GM18511 (cell line): ENCODE data around the gene SPACA9.

Experiments
- ATAC-seq: cut with Tn5 transposase; IDR thresholded peaks from one replicate; pipeline ENCODE4 v1.9.1; 2021; ENCODE audit warnings: mild to moderate bottlenecking, moderate library complexity; ENCODE audit not compliant: unreplicated experiment

The SPACA9 gene

DNA sequence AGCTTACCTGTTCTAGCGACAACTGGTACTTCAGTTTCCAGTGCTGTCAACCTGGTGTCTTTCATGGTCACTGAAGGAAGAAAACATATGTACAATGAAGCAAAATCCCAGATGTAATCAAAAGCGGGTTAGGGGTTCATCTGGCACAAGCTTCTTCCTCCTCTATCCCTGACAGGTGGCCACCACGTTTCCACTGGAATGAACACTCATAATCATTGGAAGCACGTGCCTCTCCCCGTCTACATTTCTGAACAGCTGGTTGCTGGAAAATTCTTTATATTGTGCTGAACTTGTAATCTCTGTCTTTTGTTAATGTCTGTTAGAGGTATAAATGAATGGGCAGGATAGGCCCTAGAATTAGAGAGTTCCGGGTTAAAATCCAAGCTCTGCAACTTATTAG is 56.3 kb downstream of the SPACA9 start:
- ATAC-seq, result no peak

DNA sequence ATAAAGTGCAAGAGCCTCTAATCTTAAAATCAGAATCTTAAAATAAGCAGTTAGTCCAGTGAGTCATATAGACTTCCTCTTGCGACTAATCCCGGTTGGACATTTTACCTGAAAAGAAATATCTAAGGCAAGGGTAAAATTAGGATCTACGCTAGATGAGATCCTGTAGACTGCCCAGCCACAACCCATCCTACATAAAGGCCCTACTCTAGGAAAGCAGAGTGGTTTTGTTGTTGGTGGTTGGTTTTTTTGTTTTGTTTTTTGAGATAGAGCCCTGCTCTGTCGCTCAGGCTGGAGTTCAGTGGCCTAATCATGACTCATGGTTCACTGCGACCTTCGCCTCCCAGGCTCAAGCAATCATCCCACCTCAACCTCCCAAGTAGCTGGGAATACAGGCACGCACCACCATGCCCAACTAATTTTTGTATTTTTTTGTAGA is 58.8 kb downstream of the SPACA9 start:
- no peak for ATAC-seq

DNA sequence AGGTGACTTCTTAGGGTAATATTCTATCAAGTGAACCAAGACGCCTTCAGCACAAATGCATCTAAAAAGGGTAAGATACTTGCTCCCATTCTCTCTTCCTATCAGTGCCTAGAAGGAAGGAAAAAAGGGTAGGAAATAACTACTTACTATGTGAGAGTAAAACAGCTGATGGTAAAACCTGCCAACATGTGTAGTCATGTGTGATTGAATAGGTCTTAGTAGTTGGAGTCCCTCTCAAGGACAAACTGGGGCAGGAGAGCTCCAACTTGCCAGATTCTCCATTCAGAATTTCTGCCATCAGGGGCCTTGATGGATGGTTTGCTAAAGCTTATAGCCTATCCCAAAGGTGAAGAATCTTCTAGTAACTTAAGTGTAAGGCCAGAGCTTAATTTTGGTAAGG is 60.5 kb downstream of the SPACA9 start:
- ATAC-seq, result no peak
